Prostate gland (tissue), 2 donors: ENCODE results near the gene AFDN.

ENCODE experiments used
- CTCF ChIP-seq, 4 experiments: fragments of 200-600 bp in 2 of 4; fragments of 450-650 bp in 2 of 4; sonication (generic) in 2 of 4; IDR thresholded peaks; 1 replicate in 3 of 4; 2 replicates in 1 of 4; pipeline ENCODE4 v1.5.1; 2016 to 2019; ENCODE audit warnings: antibody characterized with exemption in 4 of 4, mild to moderate bottlenecking in 2 of 4, moderate library complexity in 2 of 4
- POLR2A ChIP-seq: fragments of 450-650 bp; IDR thresholded peaks from one replicate; pipeline ENCODE4 v1.6.1; 2016; ENCODE audit warnings: antibody characterized with exemption, mild to moderate bottlenecking
- POLR2AphosphoS5 ChIP-seq: sonication (generic); formaldehyde crosslinking; IDR thresholded peaks from one replicate; pipeline ENCODE4 v1.6.1; 2017; ENCODE audit warnings: antibody characterized with exemption

- TF ChIP-seq CTCF (IDR thresholded peaks at IDR 0.05) (no peak), POLR2A (no peak), POLR2AphosphoS5 (no peak)
Measured at GRCh38 chr6:167779129-167779992, 47.4 kb upstream of the AFDN start.
